Stimulated activated memory B cell treated with anti-CD40 and anti-IgM and Interleukin-4, amounts not matched to agents 10 μg/mL and 1 μg/mL and 100 μg/mL, for 72 hours (primary cell): ENCODE results near the gene ANXA8.
"Not testable (repeated sequence)": the region's sequence is repeated elsewhere in the genome, so short reads cannot be mapped to it uniquely, and the experiment has no call there.

Experiments used
- ATAC-seq: fragments of 150-1000 bp; cut with Tn5 transposase; 2 replicates; pipeline ENCODE4 v1.10.0; 2021
- H3K27ac Mint-ChIP-seq: one replicate; pipeline ENCODE4 v1.8.0; 2022; ENCODE audit warnings: mild to moderate bottlenecking, mixed read lengths
- H3K27me3 Mint-ChIP-seq: one replicate; pipeline ENCODE4 v1.8.0; 2022; ENCODE audit warnings: mixed read lengths
- H3K36me3 Mint-ChIP-seq: one replicate; pipeline ENCODE4 v1.8.0; 2022; ENCODE audit warnings: mixed read lengths
- H3K4me1 Mint-ChIP-seq: one replicate; pipeline ENCODE4 v1.8.0; 2022; ENCODE audit warnings: mixed read lengths
- H3K4me3 Mint-ChIP-seq: one replicate; pipeline ENCODE4 v1.8.0; 2022; ENCODE audit warnings: mild to moderate bottlenecking, moderate library complexity, mixed read lengths
- H3K9me3 Mint-ChIP-seq: one replicate; pipeline ENCODE4 v1.8.0; 2022; ENCODE audit warnings: mixed read lengths

Gene ANXA8, protein sequence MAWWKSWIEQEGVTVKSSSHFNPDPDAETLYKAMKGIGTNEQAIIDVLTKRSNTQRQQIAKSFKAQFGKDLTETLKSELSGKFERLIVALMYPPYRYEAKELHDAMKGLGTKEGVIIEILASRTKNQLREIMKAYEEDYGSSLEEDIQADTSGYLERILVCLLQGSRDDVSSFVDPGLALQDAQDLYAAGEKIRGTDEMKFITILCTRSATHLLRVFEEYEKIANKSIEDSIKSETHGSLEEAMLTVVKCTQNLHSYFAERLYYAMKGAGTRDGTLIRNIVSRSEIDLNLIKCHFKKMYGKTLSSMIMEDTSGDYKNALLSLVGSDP

DNA sequence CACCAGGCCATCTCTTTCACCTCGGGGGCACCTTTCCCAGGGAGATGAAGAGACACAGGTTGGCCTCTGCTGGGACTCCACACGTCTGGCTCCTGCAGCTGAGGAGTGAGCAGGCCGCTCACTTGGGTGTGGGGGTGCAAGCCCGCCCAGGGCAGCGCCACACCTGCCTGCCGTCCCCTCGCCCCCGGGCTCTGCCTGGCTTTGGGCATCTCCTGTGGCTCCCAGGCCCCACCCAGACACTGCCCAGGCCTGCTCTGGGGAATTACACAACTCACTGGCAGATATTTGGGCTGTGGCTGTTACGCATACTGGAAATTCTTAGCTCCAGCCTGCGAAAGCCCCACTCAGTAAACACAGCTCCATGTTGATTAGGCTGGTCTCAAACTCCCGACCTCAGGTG lies at the start of gene ANXA8:
TSS of gene ANXA8 (minus strand) at position 193 of the 400 bp plus-strand sequence. CDS start at position 11, 182 bp downstream.
- not testable (repeated sequence) for H3K9me3 Mint-ChIP-seq

GRCh38 chr10:47523475-47523874 lies 39.6 kb upstream of the ANXA8 start, which contains the start of gene AGAP9:
Gene AGAP9, minus strand, starts transcription at chr10:47523638. Its CDS starts 112 bp downstream, at chr10:47523526.
- not testable (repeated sequence) for H3K4me3 Mint-ChIP-seq, H3K27me3 Mint-ChIP-seq, H3K9me3 Mint-ChIP-seq, ATAC-seq, H3K4me1 Mint-ChIP-seq, H3K27ac Mint-ChIP-seq, H3K36me3 Mint-ChIP-seq

More for the DNA sequence above, at the start of gene ANXA8:
- ATAC-seq, H3K27ac Mint-ChIP-seq, H3K4me3 Mint-ChIP-seq, H3K36me3 Mint-ChIP-seq, H3K27me3 Mint-ChIP-seq, H3K4me1 Mint-ChIP-seq: not testable (repeated sequence)

- H3K36me3 Mint-ChIP-seq, H3K4me3 Mint-ChIP-seq, H3K27ac Mint-ChIP-seq, H3K27me3 Mint-ChIP-seq, ATAC-seq, H3K4me1 Mint-ChIP-seq, H3K9me3 Mint-ChIP-seq: not testable (repeated sequence)
These were observed 18.4 kb upstream of the ANXA8 start for GRCh38 chr10:47502313-47502712.

GRCh38 chr10:47494226-47494625 lies 10.3 kb upstream of the ANXA8 start:
- not testable (repeated sequence) for ATAC-seq, H3K4me3 Mint-ChIP-seq, H3K27me3 Mint-ChIP-seq, H3K9me3 Mint-ChIP-seq, H3K4me1 Mint-ChIP-seq, H3K36me3 Mint-ChIP-seq, H3K27ac Mint-ChIP-seq

DNA sequence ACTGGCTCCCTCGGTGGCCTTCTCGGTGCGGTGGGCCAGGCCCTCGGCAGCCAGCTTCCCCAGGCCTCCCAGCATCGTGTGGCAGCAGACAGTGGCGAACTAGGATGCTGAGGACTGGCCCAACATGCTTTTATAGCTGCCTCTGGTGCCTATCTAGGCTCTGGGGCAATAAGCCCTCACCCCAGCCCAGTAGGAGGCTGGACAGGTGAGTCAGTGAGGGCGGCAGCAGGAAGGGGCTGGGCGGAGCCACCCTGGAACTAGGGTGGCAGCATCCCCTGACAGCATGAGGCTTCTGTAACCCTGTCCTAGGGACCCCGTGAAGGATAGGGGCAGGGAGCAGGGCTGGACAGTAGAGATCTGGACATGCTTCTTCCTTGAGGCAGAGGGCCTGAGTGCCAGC lies 7.7 kb upstream of the ANXA8 start, which contains the start of gene FAM25G:
TSS of gene FAM25G (minus strand) at position 101 of the 400 bp plus-strand sequence. CDS start at position 75, 26 bp downstream.
- ATAC-seq, H3K27ac Mint-ChIP-seq, H3K4me3 Mint-ChIP-seq, H3K4me1 Mint-ChIP-seq, H3K27me3 Mint-ChIP-seq, H3K36me3 Mint-ChIP-seq, H3K9me3 Mint-ChIP-seq: not testable (repeated sequence)

DNA sequence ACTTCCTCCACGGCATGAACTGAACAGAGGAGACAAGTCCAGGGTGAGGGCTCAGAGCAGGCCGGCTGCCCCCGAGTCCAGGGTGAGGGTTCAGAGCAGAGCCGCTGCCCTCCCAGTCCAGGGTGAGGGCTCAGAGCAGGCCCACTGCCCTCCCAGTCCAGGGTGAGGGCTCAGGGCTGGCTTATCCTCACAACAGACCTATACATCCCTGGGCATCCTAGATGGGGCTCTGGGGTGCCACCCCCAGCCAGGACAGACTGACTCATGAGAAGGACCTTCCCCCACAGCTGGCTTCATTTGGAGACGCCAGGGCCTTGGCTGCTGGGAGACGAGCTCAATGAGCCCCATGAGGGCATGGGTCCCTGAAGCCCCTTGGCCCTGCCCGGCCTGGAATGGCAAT lies 5.7 kb upstream of the ANXA8 start:
- not testable (repeated sequence) for H3K4me1 Mint-ChIP-seq, H3K27ac Mint-ChIP-seq, H3K27me3 Mint-ChIP-seq, H3K36me3 Mint-ChIP-seq, H3K9me3 Mint-ChIP-seq, H3K4me3 Mint-ChIP-seq, ATAC-seq

GRCh38 chr10:47485943-47486342 lies 2.0 kb upstream of the ANXA8 start:
- H3K36me3 Mint-ChIP-seq, H3K4me1 Mint-ChIP-seq, H3K4me3 Mint-ChIP-seq, H3K27me3 Mint-ChIP-seq, ATAC-seq, H3K27ac Mint-ChIP-seq, H3K9me3 Mint-ChIP-seq: not testable (repeated sequence)

DNA sequence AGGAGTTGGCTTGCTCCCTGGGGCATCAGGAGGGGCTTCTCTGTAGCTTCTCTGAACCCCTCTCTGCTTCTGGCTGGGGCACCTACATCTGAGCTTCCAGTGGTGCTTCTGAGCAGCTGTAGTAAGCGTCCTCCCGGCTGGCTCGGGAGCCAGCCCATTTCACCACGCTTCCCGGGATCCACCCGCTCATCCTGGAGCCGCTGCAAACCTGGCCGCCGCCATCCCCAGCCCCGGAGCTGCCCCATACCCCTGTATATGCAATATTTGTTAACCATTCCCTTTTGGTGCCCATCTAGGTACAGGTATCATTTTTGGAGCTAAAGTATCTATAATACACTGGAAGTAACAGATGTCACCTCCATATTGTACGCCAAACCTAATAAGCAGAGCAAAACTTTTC lies 871 bp upstream of the ANXA8 start:
- H3K9me3 Mint-ChIP-seq, H3K27ac Mint-ChIP-seq, H3K27me3 Mint-ChIP-seq, H3K36me3 Mint-ChIP-seq, ATAC-seq, H3K4me1 Mint-ChIP-seq, H3K4me3 Mint-ChIP-seq: not testable (repeated sequence)

DNA sequence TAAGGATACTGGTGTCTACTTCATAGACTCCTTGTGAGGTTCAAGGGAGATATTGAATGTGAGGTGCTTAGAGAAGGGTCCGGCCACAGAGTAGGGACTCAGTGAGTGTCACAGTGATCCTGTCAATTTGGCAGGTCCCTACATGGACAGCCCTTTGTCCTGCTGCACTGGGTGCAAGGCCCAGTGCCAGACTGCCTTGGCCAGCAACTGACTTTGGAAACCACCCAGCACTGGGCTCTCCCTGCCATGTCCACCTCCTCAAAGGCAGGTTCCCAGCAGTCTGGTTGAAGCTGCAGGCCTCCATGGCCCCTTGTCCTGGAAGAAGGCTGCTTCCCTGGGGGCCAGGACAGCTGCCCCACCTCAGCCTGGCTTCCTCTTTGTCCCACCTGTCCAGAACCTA lies 1.5 kb downstream of the ANXA8 start:
- H3K4me3 Mint-ChIP-seq, H3K27me3 Mint-ChIP-seq, H3K36me3 Mint-ChIP-seq, H3K9me3 Mint-ChIP-seq, H3K4me1 Mint-ChIP-seq, H3K27ac Mint-ChIP-seq: not testable (repeated sequence)
- ATAC-seq = peak; percentile 17

GRCh38 chr10:47481768-47482181 lies 2.1 kb downstream of the ANXA8 start:
- not testable (repeated sequence) for ATAC-seq, H3K36me3 Mint-ChIP-seq, H3K9me3 Mint-ChIP-seq, H3K4me1 Mint-ChIP-seq, H3K4me3 Mint-ChIP-seq, H3K27me3 Mint-ChIP-seq, H3K27ac Mint-ChIP-seq

DNA sequence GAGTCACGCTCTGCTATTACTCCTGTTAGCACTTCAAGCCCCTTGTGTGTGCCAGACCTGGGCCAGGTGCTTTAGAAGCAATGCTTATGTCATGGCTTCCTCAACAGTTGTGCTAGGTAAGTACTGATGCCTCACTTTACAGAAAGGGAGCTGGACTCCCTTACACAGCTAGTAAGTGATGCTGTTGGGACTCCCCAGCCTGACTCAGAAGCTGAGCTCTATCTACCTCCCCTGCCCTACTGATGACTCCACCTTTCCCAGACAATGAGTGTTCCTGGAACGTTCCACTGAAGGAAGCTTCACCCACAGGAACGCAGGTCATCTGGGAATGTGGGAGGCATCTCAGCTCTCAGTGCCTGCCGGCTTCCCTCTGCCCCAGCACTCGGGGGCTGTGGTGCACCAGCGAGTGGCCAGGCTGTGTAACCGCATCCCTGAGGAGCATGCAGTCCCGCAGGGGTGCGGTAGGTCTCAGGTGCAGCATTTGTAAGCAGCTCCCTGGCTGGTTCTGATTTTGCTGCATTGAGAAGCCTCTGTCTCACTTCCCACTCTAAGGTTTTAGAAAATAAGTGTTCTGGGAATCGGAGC lies 2.6 kb downstream of the ANXA8 start:
- not testable (repeated sequence) for H3K9me3 Mint-ChIP-seq, H3K4me3 Mint-ChIP-seq, H3K27ac Mint-ChIP-seq, H3K36me3 Mint-ChIP-seq, H3K27me3 Mint-ChIP-seq, H3K4me1 Mint-ChIP-seq
- peak; percentile 6 for ATAC-seq

GRCh38 chr10:47480133-47480532 lies 3.8 kb downstream of the ANXA8 start:
- H3K4me3 Mint-ChIP-seq, H3K27me3 Mint-ChIP-seq, H3K27ac Mint-ChIP-seq, H3K4me1 Mint-ChIP-seq, ATAC-seq, H3K9me3 Mint-ChIP-seq, H3K36me3 Mint-ChIP-seq: not testable (repeated sequence)

DNA sequence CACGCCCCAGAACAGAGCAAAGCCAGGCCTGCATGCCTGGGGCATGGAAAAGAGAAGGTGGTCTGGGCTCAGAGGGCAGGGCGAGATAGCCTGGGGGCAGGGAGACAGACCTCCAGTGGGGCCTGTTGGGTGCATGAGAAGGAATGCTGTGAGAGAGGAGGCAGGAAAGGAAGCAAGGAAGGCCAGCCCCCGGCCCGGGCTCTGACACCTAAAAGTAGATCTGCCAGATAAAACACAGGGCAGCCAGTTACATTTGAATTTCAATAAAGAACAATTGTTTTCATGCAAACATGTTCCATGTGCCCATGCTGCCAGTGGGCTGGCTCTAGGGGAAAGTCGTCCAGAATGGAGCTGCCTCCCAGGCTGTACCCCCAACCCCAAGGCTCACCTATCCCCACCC lies 5.8 kb downstream of the ANXA8 start:
- H3K27ac Mint-ChIP-seq, H3K4me3 Mint-ChIP-seq, H3K36me3 Mint-ChIP-seq, H3K9me3 Mint-ChIP-seq, H3K4me1 Mint-ChIP-seq, H3K27me3 Mint-ChIP-seq, ATAC-seq: not testable (repeated sequence)

GRCh38 chr10:47477078-47477477 lies 6.8 kb downstream of the ANXA8 start:
- H3K36me3 Mint-ChIP-seq, ATAC-seq: not testable (repeated sequence)

GRCh38 chr10:47475101-47475500 lies 8.8 kb downstream of the ANXA8 start:
- not testable (repeated sequence) for ATAC-seq, H3K36me3 Mint-ChIP-seq, H3K4me3 Mint-ChIP-seq, H3K27ac Mint-ChIP-seq, H3K9me3 Mint-ChIP-seq, H3K27me3 Mint-ChIP-seq, H3K4me1 Mint-ChIP-seq

More at GRCh38 chr10:47477078-47477477, 6.8 kb downstream of the ANXA8 start:
- not testable (repeated sequence) for H3K4me3 Mint-ChIP-seq, H3K27me3 Mint-ChIP-seq, H3K4me1 Mint-ChIP-seq, H3K9me3 Mint-ChIP-seq, H3K27ac Mint-ChIP-seq

GRCh38 chr10:47473516-47473915 lies 10.4 kb downstream of the ANXA8 start:
- H3K27ac Mint-ChIP-seq, H3K27me3 Mint-ChIP-seq, ATAC-seq, H3K4me3 Mint-ChIP-seq, H3K9me3 Mint-ChIP-seq, H3K4me1 Mint-ChIP-seq, H3K36me3 Mint-ChIP-seq: not testable (repeated sequence)
